K562 (cell line): Measurements from ENCODE around the gene HBEGF. TPM values are rescaled to one million over a fixed set of nuclear protein-coding genes. Genes with fewer than 3 reads are reported as not detected.

ENCODE experiments used
- ATAC-seq: fragments of 200-7000 bp; cut with Tn5 transposase; 3 replicates; pipeline ENCODE4 v1.9.1; 2020; ENCODE audit warnings: moderate library complexity
- BruUV-seq: library from RNA; stranded (reverse); fragments of 400-500 nt; replicated peaks from 2 replicates; lab custom pipeline; 2021; lab: Mats Ljungman, UMichigan
- CTCF ChIA-PET: fragments of 300-600 bp; formaldehyde crosslinking; extraction: SDS; loops from one replicate; lab custom pipeline; 2021; ENCODE audit warnings: low intra/inter-chr PET ratio; lab: Yijun Ruan, JAX
- POLR2A ChIA-PET: fragments of 300-600, 350-650 bp; sonication (Branson Sonifier 250); formaldehyde crosslinking; extraction: SDS; loops from one replicate; lab custom pipeline; 2021; ENCODE audit warnings: antibody characterized with exemption, inconsistent platforms; lab: Yijun Ruan, JAX
- DNase-seq, 4 experiments: peaks; one replicate each; pipeline versions ENCODE4 v3.0.0 to v3.0.0-alpha.2; 2011 to 2018; ENCODE audit warnings: low spot score in 3 of 4, mixed read lengths in 3 of 4; ENCODE audit errors: extremely low read depth in 1 of 4
- FAIRE-seq: peaks from 2 replicates; lab custom pipeline; 2011; peaks lifted over from hg19 to GRCh38; lab: Jason Lieb, UNC
- H2AFZ ChIP-seq: 2 replicates; pipeline ENCODE4 v1.6.0; 2011; ENCODE audit warnings: low read depth, low read length, control low read depth, inconsistent platforms
- H3K27ac ChIP-seq: fragments of 200-600 bp; 3 replicates; pipeline ENCODE4 v1.8.0; 2011; ENCODE audit warnings: low read depth, mild to moderate bottlenecking, control low read depth, inconsistent platforms, low read length, moderate library complexity, mixed read lengths; ENCODE audit errors: extremely low read depth
- H3K27me3 ChIP-seq, 2 experiments: fragments of 300-600 bp in 1 of 2; 2 replicates in 1 of 2; 3 replicates in 1 of 2; pipeline versions ENCODE4 v1.6.0 to v1.8.0; 2011; ENCODE audit warnings: inconsistent platforms in 2 of 2, low read length in 2 of 2, mild to moderate bottlenecking in 1 of 2, mixed read lengths in 1 of 2, moderate library complexity in 1 of 2; ENCODE audit not compliant: control insufficient read depth in 2 of 2, insufficient read depth in 2 of 2
- H3K36me3 ChIP-seq: fragments of 300-600 bp; 3 replicates; pipeline ENCODE4 v1.8.0; 2011; ENCODE audit warnings: mild to moderate bottlenecking, low read length, inconsistent platforms; ENCODE audit not compliant: control insufficient read depth, insufficient read depth
- H3K4me1 ChIP-seq, 2 experiments: fragments of 200-600 bp in 1 of 2; replicated peaks in 1 of 2; 2 replicates in 1 of 2; 3 replicates in 1 of 2; pipeline versions ENCODE4 v1.5.1 to v1.8.0; 2011; ENCODE audit warnings: inconsistent platforms in 2 of 2, low read length in 2 of 2, mild to moderate bottlenecking in 1 of 2, mixed read lengths in 1 of 2, moderate library complexity in 1 of 2; ENCODE audit not compliant: control insufficient read depth in 2 of 2, insufficient read depth in 2 of 2
- H3K4me2 ChIP-seq: 2 replicates; pipeline ENCODE4 v1.6.1; 2011; ENCODE audit warnings: low read length, control low read depth, inconsistent platforms, mixed read lengths; ENCODE audit not compliant: insufficient read depth
- H3K4me3 ChIP-seq: fragments of 200-600 bp; sonication (generic), shearing (Covaris generic); 2 replicates; pipeline ENCODE4 v1.5.1; 2016; ENCODE audit warnings: control low read depth, inconsistent platforms
- H3K79me2 ChIP-seq: fragments of 200-600 bp; 3 replicates; pipeline ENCODE4 v1.8.0; 2011; ENCODE audit warnings: low read length, inconsistent platforms; ENCODE audit not compliant: control insufficient read depth, insufficient read depth
- H3K9ac ChIP-seq, 2 experiments: 2 replicates each; pipeline versions ENCODE4 v1.6.0 to v1.6.1; 2011; ENCODE audit warnings: low read depth in 2 of 2, low read length in 2 of 2, control low read depth in 1 of 2, inconsistent platforms in 1 of 2, mild to moderate bottlenecking in 1 of 2, mixed read lengths in 1 of 2; ENCODE audit not compliant: insufficient read depth in 1 of 2
- H3K9me1 ChIP-seq: one replicate; pipeline ENCODE4 v1.6.0; 2011; ENCODE audit warnings: inconsistent platforms, mild to moderate bottlenecking, low read length, moderate library complexity; ENCODE audit not compliant: control insufficient read depth, insufficient read depth
- H3K9me3 ChIP-seq: replicated peaks from 2 replicates; pipeline ENCODE4 v1.5.1; 2011; ENCODE audit warnings: low read depth, low read length, inconsistent platforms; ENCODE audit not compliant: control insufficient read depth, insufficient read depth
- H4K20me1 ChIP-seq: replicated peaks from 2 replicates; pipeline ENCODE4 v1.6.1; 2011; ENCODE audit warnings: low read length, inconsistent platforms, mixed read lengths; ENCODE audit not compliant: control insufficient read depth, insufficient read depth
- DPF2 ChIP-seq: fragments of 450-650 bp; IDR thresholded peaks from 2 replicates; pipeline ENCODE4 v1.6.1; 2016
- RAD21 ChIP-seq, 2 experiments: fragments of 250-450 bp in 1 of 2; fragments of 450-650 bp in 1 of 2; sonication (Bioruptor Pico) in 1 of 2; formaldehyde crosslinking in 1 of 2; IDR thresholded peaks in 1 of 2; conservative IDR thresholded peaks in 1 of 2; 2 replicates each; pipeline versions ENCODE4 v1.4.0 to v1.8.0; 2020 to 2022; ENCODE audit warnings: mild to moderate bottlenecking in 2 of 2, moderate library complexity in 1 of 2
- WGBS: fragments of 100-300 bp; shearing (Covaris generic); methylation state at CpG from one replicate; pipeline ENCODE4 v1.1.6; 2016; ENCODE audit warnings: low coverage, mixed read lengths; ENCODE audit not compliant: insufficient coverage; ENCODE audit errors: missing lambda C conversion rate; 5-methylcytosine and 5-hydroxymethylcytosine counted together
- in situ Hi-C: fragments of 300-500 bp; cut with MboI; formaldehyde crosslinking; loops from 4 replicates; pipeline ENCODE4 v1.15.0; 2018; ENCODE audit warnings: inconsistent platforms, mixed read lengths
- intact Hi-C: fragments of 100-400 bp; cut with micrococcal nuclease; formaldehyde crosslinking; loops from 2 replicates; pipeline ENCODE4 v1.14.2; 2022
- polyA plus RNA-seq, 8 experiments: library from polyadenylated mRNA; depleted of rRNA in 4 of 8; stranded (reverse) in 5 of 8; unstranded in 3 of 8; fragments of >200 nt; fragmentation: Nextera tagmentation in 2 of 8; fragmentation: Illumina TruSeq in 1 of 8; extraction: Ambion mirVana in 2 of 8; extraction: Trizol in 1 of 8; gene quantifications; 2 replicates each; pipeline versions ENCODE4 v1.2.1 to v1.2.3, GENCODE V29; 2011 to 2014; ENCODE audit warnings: inconsistent platforms in 1 of 8, missing spikeins in 1 of 8
- total RNA-seq, 7 experiments: library from RNA; depleted of rRNA in 6 of 7; stranded (reverse); fragments of >200 nt in 6 of 7; fragmentation: Illumina TruSeq in 2 of 7; extraction: Trizol in 2 of 7; gene quantifications; 2 replicates each; pipeline versions ENCODE4 v1.2.1 to v1.2.3, GENCODE V29; 2011 to 2021; ENCODE audit warnings: low replicate concordance in 1 of 7
- TF ChIP-seq, protein P1 (sequence below), 3 experiments: IDR thresholded peaks in 2 of 3; conservative IDR thresholded peaks in 1 of 3; 2 replicates each; pipeline ENCODE4 v1.5.1; 2011 to 2012; ENCODE audit warnings: low read length in 3 of 3, mild to moderate bottlenecking in 3 of 3, control low read depth in 2 of 3, improper control_type of control experiment in 1 of 3, inconsistent platforms in 1 of 3, low read depth in 1 of 3, mixed read lengths in 1 of 3, moderate library complexity in 1 of 3; ENCODE audit not compliant: insufficient read depth in 2 of 3

HBEGF gene
- total and polyA plus RNA-seq, 9 of the 15 experiments (the other 6 are each of a cell fraction or from before 2014, with no cell fraction given) = 0.11 to 1.1 (median 0.60) TPM

DNA sequence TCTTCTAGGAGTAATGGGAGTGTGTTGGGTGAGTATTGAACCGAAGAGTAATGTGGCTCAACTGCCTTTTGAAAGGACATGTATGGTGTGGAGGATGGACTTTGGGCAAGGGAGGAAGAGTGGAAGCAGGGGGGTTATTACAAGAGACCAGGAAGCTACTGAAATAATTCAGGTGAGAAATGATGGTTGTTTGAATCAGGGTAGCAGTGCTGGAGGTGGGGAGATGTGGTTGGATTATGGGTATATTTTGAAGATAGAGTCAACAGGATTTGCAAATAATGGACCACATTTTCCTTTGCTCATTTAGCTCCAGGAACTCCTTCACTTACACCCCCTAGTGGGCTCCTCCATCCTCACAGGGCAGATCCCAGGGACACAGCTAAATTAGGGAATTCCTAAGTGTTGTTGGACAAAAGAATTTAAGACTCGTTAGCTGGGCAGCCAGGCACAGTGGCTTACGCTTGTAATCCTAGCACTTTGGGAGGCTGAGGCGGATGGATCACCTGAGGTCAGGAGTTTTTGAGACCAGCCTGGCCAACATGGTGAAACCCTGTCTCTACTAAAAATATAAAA is 12.4 kb upstream of the HBEGF start:
- Histone ChIP-seq H3K9ac (no peak overlapping the region), H4K20me1 (no peaks in the 10 kb centered on the region; the same call in 1 of the 2 replicates), H3K4me1 (peaks cover 0 to 20% of the 10 kb centered on the region in 2 experiments; a peak in 3 of 5 replicates), H2AFZ (peak overlapping the region; percentile 22), H3K9me3 (no peaks in the 10 kb centered on the region), H3K36me3 (no peaks in the 10 kb centered on the region), H3K9me1 (no peaks in the 10 kb centered on the region), H3K27ac (no peak overlapping the region), H3K79me2 (no peaks in the 10 kb centered on the region), H3K27me3 (no peaks in the 10 kb centered on the region), H3K4me2 (no peak overlapping the region), H3K4me3 (no peak overlapping the region)
- intact Hi-C loops = loop anchor here (5.0 to 10.0 kb wide), 2 partner anchors 192 to 574 kb away; no protein-coding TSS in a partner anchor
- no peak for ATAC-seq
- 38% methylated on average over 4 of the region's 4 CpGs for WGBS
- FAIRE-seq = peak; percentile 80
- no TSS peak for BruUV-seq
- TF ChIP-seq, protein P1, sequence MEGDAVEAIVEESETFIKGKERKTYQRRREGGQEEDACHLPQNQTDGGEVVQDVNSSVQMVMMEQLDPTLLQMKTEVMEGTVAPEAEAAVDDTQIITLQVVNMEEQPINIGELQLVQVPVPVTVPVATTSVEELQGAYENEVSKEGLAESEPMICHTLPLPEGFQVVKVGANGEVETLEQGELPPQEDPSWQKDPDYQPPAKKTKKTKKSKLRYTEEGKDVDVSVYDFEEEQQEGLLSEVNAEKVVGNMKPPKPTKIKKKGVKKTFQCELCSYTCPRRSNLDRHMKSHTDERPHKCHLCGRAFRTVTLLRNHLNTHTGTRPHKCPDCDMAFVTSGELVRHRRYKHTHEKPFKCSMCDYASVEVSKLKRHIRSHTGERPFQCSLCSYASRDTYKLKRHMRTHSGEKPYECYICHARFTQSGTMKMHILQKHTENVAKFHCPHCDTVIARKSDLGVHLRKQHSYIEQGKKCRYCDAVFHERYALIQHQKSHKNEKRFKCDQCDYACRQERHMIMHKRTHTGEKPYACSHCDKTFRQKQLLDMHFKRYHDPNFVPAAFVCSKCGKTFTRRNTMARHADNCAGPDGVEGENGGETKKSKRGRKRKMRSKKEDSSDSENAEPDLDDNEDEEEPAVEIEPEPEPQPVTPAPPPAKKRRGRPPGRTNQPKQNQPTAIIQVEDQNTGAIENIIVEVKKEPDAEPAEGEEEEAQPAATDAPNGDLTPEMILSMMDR (IDR thresholded peaks at IDR 0.05 in 2 of 3, conservative IDR thresholded peaks at IDR 0.05 in 1 of 3; ENCODE audit: insufficient read depth in 2 of 3, low read depth in 1 of 3, low read length in 3 of 3) = peak; percentile 40 to 62 (median 51); a peak in 5 of 6 replicates
- TF ChIP-seq DPF2 = no peak
- peak in 1 of 2 experiments; percentile 39; a peak in 2 of 4 replicates for TF ChIP-seq RAD21 (CRISPR knock-in tag; conservative IDR thresholded peaks at IDR 0.05 in 1 of 2, IDR thresholded peaks at IDR 0.05 in 1 of 2)
- in situ Hi-C loops = loop anchor here (5.0 to 10.0 kb wide), 2 partner anchors 117 to 194 kb away; no protein-coding TSS in a partner anchor
- ChIA-PET POLR2A (interaction anchor here (0.6 to 2.4 kb wide), 6 partner anchors 10 to 283 kb away, joined by 3 to 12 read pairs (median 3); no protein-coding TSS in a partner anchor), CTCF (interaction anchor here (2.4 kb wide), 1 partner anchor 115 kb away, joined by 37 read pairs; no protein-coding TSS in a partner anchor)
- DNase-seq = no peak
